GM19193 (cell line): ENCODE data around the gene BMP8A.

ENCODE experiments used
- POLR2A ChIP-seq: IDR thresholded peaks from 4 replicates; pipeline ENCODE4 v1.6.1; 2011; ENCODE audit not compliant: insufficient read depth, insufficient read length; ENCODE audit errors: extremely low read depth

Gene BMP8A

DNA sequence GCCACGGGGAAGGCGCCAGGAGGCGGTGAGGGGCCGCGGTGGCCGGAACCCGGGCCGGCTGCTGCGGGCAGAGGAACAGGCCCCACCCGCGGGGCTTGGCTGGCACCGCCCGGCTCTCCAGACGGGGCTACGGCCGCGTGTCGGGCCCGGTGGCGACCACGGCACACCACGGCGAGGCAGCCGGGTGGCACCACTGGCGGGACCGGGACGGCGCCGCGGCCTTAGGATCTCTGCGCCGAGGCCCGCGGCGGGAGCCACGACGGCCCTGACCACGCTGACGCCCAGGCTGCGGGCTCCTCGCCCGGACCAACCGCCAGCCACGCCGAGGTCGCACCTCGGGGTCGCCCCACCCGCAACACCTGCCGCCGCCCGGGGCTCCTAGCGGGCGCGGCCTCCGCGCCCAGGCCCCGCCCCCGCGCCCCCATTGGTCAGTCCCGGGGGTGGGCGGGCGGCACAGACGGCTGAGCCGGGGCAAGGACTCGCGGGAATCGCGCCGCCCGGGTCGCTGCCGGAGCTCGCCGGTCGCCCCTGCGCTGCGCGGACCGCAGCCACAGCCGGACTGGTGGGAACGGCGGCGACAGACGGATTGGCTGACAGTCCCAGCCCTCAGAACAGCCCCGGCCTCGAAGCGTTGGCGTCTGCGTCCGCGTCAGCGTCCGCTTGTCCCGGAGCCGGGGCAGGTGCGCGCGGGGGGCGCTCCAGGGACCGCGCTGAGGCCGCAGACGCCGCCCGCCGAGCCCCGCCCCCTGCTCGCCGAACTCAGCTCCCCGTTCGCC is at the start of gene BMP8A:
Gene BMP8A (plus strand): TSS at position 491 of the 776 bp plus-strand sequence. CDS start 356 bp downstream, outside the sequence.
- no peak for TF ChIP-seq POLR2A

DNA sequence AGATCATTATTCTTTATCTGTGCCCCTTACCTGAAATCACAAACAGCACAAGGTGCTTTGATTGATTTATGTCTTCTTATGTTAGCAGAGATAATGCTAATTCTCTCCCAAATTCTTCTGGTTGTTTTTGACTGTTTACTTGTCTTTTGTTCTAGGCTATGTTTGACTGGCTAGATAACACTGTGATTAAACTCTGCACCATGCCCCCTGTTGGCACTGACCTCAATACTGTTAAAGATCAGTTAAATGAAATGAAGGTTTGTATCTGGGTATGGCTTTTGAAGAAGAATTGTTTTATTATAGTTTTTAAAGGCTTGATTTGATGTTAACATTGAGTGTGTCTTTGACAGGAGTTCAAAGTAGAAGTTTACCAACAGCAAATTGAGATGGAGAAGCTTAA is 49.6 kb upstream of the BMP8A start:
- TF ChIP-seq POLR2A: no peak

GRCh38 chr1:39445573-39445972 is 45.9 kb upstream of the BMP8A start:
- no peak for TF ChIP-seq POLR2A

DNA sequence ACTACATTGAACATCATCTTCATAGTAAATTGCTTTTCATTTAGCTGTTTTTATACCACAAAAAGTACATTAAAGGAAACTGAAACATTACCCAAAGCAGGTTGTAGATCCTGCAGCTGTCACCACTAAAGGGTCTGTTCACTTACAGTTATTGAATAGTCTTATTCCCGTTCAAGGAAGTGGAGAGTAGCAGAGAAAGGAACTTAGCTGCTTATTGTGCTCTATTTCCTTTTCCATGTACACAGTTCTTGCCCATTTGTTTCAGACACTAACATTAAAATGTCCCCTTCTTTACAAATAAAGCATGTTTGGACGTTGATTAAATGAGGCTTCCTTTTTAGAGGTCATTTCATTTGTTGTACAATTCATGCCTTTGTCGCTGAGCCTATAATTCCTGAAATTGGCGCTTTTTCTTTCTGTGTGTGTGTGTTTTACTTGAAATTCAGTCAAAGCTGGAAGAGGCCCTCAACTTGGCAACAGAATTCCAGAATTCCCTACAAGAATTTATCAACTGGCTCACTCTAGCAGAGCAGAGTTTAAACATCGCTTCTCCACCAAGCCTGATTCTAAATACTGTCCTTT is 44.4 kb upstream of the BMP8A start:
- TF ChIP-seq POLR2A: no peak

- no peak for TF ChIP-seq POLR2A
These were observed 40.4 kb upstream of the BMP8A start for GRCh38 chr1:39450956-39451606.

- TF ChIP-seq POLR2A: no peak
These were observed 39.4 kb upstream of the BMP8A start for GRCh38 chr1:39452081-39452480.

- TF ChIP-seq POLR2A: no peak
These were observed 38.9 kb upstream of the BMP8A start for GRCh38 chr1:39452540-39452939.

DNA sequence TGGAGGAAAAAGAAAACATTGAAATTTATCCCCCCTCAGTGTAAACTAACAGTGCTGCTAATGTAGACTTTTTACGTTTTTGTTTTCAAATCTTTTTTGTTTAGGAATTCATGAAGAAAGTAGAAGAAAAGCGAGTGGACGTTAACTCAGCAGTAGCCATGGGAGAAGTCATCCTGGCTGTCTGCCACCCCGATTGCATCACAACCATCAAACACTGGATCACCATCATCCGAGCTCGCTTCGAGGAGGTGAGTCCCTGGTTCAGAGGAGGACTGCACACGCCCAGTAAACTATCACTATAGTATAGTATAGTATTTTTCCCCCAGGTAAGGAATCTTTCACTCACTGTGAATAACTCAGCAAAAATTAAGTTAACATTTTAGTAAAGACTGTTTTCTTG is 37.8 kb upstream of the BMP8A start:
- TF ChIP-seq POLR2A: no peak

- TF ChIP-seq POLR2A: no peak
These were observed 32.4 kb upstream of the BMP8A start for GRCh38 chr1:39458991-39459390.

- TF ChIP-seq POLR2A: no peak
These were observed 29.4 kb upstream of the BMP8A start for GRCh38 chr1:39462074-39462473.

GRCh38 chr1:39466413-39467107 is 24.9 kb upstream of the BMP8A start:
- TF ChIP-seq POLR2A: no peak

GRCh38 chr1:39469150-39469549 is 22.3 kb upstream of the BMP8A start:
- TF ChIP-seq POLR2A: no peak

DNA sequence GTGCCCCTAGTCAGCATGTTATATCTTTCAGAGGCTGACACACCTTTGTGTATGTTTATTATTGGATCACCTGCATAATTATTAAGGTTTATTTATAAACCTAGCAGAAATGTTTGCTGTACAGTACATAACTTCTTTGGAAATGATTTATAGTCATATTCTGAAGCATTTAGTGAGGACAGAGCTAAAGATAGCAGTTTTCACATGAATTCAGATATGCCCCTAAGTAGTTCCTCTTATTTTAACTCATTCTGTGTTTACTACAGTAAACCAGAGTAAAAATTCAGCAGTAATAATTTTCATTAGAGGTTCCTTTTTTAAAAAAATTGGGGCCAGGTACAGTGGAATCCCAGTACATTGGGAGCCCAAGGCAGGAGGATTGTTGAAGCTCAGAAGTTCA is 21.4 kb upstream of the BMP8A start:
- no peak for TF ChIP-seq POLR2A

GRCh38 chr1:39472826-39473225 is 18.6 kb upstream of the BMP8A start:
- TF ChIP-seq POLR2A: no peak

GRCh38 chr1:39473324-39473723 is 18.1 kb upstream of the BMP8A start:
- TF ChIP-seq POLR2A: no peak

DNA sequence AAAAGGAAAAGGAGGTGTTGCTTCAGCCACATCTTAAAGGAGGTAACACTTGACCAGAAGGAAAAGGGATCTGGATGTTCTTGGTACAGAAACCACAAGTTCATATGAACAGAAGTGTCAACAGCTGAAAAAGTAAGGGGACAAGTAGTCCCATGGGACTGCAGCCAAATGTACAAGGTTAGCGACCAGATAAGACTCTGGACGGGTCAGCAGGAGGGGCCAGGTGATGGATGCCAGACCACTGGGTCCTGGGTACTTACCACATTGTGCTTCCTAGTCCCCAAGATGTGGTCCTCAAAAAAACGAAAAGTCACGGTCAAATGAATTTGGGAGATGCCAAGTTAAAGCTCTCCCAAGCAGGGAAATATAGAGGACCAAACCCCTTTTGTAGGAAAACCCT is 16.6 kb upstream of the BMP8A start:
- no peak for TF ChIP-seq POLR2A
